Right atrium auricular region (tissue), 2 donors: ENCODE measurements around the gene NPSR1. TPM values are rescaled to one million over a fixed set of nuclear protein-coding genes. Genes with fewer than 3 reads are reported as not detected.
"Not testable (repeated sequence)": the region's sequence is repeated elsewhere in the genome, so short reads cannot be mapped to it uniquely, and the experiment has no call there.

Experiments used
- DNase-seq: peaks from one replicate; pipeline ENCODE4 v3.0.0-alpha.2; 2019; ENCODE audit warnings: low spot score
- H3K27ac ChIP-seq, 2 donors: fragments of 200-600 bp; sonication (generic); 1 replicate in 1 of 2; 2 replicates in 1 of 2; pipeline ENCODE4 v1.5.1; 2016 to 2019
- H3K27me3 ChIP-seq, 2 donors: fragments of 200-600 bp; sonication (generic); one replicate each; pipeline versions ENCODE4 v1.5.1 to v1.6.0; 2017 to 2019
- H3K36me3 ChIP-seq: fragments of 200-600 bp; sonication (generic); one replicate; pipeline ENCODE4 v1.5.1; 2016
- H3K4me1 ChIP-seq, 2 donors: fragments of 200-600 bp; sonication (generic); one replicate each; pipeline versions ENCODE4 v1.5.1 to v1.6.0; 2017 to 2019
- H3K4me3 ChIP-seq, 2 donors: fragments of 200-600 bp; sonication (generic); 1 replicate in 1 of 2; 2 replicates in 1 of 2; pipeline ENCODE4 v1.5.1; 2017 to 2019; ENCODE audit warnings: mild to moderate bottlenecking in 1 of 2, moderate library complexity in 1 of 2
- H3K9me3 ChIP-seq, 2 donors: fragments of 200-600 bp; sonication (generic); one replicate each; pipeline ENCODE4 v1.5.1; 2019
- CTCF ChIP-seq, 2 donors: fragments of 200-600 bp; sonication (generic); IDR thresholded peaks; one replicate each; pipeline ENCODE4 v1.5.1; 2019; ENCODE audit warnings: antibody characterized with exemption in 2 of 2
- total RNA-seq, 2 donors: library from RNA; depleted of rRNA; stranded (reverse); fragments of >200 nt; gene quantifications; one replicate each; pipeline ENCODE4 v1.1.0, GENCODE V29; 2016

Gene NPSR1
- total RNA-seq, 2 donors from 2014 or later = not detected

GRCh38 chr7:34849986-34850385 lies 192.0 kb downstream of the NPSR1 start:
- Histone ChIP-seq H3K4me3 (no peak overlapping the region), H3K27me3 (no peaks in the 10 kb centered on the region), H3K36me3 (no peaks in the 10 kb centered on the region), H3K27ac (no peak overlapping the region), H3K9me3 (no peaks in the 10 kb centered on the region), H3K4me1 (peaks cover 0 to 7% of the 10 kb centered on the region in 2 donors)
- no peak for DNase-seq
- no peak for TF ChIP-seq CTCF (IDR thresholded peaks at IDR 0.05)

GRCh38 chr7:34850681-34851080 lies 192.7 kb downstream of the NPSR1 start:
- H3K27ac ChIP-seq = no peak overlapping the region
- H3K4me3 ChIP-seq = no peak overlapping the region
- no peak for DNase-seq
- peaks cover 0 to 7% of the 10 kb centered on the region in 2 donors for H3K4me1 ChIP-seq
- no peaks in the 10 kb centered on the region for H3K36me3 ChIP-seq
- no peaks in the 10 kb centered on the region for H3K9me3 ChIP-seq
- no peak for TF ChIP-seq CTCF (IDR thresholded peaks at IDR 0.05)
- H3K27me3 ChIP-seq = no peaks in the 10 kb centered on the region

GRCh38 chr7:34851431-34851830 lies 193.4 kb downstream of the NPSR1 start:
- no peak overlapping the region for H3K27ac ChIP-seq
- no peak for TF ChIP-seq CTCF (IDR thresholded peaks at IDR 0.05)
- no peak for DNase-seq
- no peaks in the 10 kb centered on the region for H3K36me3 ChIP-seq
- no peaks in the 10 kb centered on the region for H3K27me3 ChIP-seq
- H3K4me3 ChIP-seq = no peak overlapping the region
- H3K9me3 ChIP-seq = no peaks in the 10 kb centered on the region
- H3K4me1 ChIP-seq = peaks cover 0 to 7% of the 10 kb centered on the region in 2 donors

DNA sequence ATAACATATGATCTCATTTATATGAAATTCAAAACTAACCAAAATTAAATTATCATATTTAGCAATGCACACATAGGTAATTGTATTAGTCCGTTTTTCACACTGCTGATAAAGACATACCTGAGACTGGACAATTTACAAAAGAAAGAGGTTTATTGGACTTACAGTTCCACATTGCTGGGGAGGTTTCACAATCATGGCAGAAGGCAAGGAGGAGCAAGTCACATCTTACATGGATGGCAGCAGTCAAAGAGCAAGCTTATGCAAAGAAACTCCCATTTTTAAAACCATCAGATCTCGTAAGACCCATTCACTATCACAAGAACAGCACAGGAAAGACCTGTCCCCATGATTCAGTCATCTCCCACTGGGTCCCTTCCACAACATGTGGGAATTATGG lies 200.4 kb downstream of the NPSR1 start:
- not testable (repeated sequence) for DNase-seq, H3K4me1 ChIP-seq, H3K27ac ChIP-seq, H3K9me3 ChIP-seq, H3K27me3 ChIP-seq, H3K4me3 ChIP-seq, H3K36me3 ChIP-seq

DNA sequence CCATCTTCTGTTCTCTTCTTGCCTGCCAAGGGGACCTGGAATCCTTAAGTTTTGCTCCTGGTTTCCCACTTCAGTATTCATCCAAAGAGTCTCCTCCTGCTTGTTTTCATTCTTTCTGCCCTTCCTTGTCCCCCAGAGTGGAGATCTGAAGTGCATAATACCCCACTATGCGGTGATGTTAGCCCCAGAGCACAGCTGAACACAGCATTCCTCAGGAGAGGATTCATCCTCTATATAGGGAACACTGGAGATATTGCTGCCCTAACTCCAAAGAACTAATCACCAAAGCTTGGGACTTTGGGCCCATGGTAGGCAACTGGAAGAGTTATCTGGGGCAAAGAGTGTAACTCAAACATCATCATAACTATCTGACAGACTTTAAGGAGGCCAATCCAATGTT lies 201.3 kb downstream of the NPSR1 start:
- not testable (repeated sequence) for H3K27ac ChIP-seq, H3K4me3 ChIP-seq, H3K4me1 ChIP-seq, H3K36me3 ChIP-seq, H3K9me3 ChIP-seq, H3K27me3 ChIP-seq, DNase-seq

DNA sequence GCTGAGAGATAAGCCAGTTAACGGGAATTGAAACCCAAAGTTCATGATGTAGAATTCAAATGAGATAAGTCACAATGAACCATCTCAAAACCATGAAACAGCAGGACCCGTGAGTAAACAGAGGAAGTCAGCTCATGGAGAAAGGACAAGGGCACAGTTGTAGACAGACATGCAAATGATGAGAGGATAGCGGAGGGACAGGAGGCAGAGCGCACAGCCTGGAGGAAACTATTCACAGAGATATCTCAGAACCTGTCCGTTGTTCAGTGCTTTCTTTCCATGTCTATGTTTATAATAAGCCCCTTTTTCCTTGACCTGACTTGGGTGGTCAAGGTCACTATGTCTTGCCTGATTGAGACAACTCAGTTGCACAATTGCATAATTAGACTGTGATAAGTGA lies 208.2 kb downstream of the NPSR1 start:
- H3K36me3 ChIP-seq = not testable (repeated sequence)

GRCh38 chr7:34867341-34867740 lies 209.3 kb downstream of the NPSR1 start:
- H3K36me3 ChIP-seq, DNase-seq, H3K9me3 ChIP-seq, H3K4me3 ChIP-seq, H3K27me3 ChIP-seq, H3K27ac ChIP-seq, H3K4me1 ChIP-seq: not testable (repeated sequence)

More for the DNA sequence above, 208.2 kb downstream of the NPSR1 start:
- H3K27me3 ChIP-seq, H3K4me3 ChIP-seq, H3K4me1 ChIP-seq, H3K9me3 ChIP-seq, DNase-seq, H3K27ac ChIP-seq: not testable (repeated sequence)

DNA sequence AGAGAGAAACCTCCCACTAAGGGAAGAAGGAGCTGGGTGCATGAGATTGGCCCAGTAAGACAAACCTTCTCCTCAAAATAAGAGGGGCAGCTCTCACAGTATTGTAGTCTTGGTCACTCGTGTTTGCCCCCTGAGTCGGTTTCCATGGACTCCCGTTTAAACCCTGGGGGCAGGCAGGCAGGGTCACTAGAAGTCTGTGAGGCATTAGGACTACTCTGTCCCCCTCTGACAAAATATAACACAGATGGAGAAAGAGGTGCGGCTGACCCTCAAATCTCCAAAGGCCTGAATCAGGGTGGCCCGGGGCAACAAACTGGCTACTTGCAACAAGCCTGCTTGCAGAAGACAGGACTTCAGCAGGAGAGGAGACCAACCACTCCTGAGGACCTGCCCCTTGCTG lies 210.6 kb downstream of the NPSR1 start:
- H3K27me3 ChIP-seq, H3K4me3 ChIP-seq, H3K27ac ChIP-seq, DNase-seq, H3K4me1 ChIP-seq, H3K9me3 ChIP-seq, H3K36me3 ChIP-seq: not testable (repeated sequence)

DNA sequence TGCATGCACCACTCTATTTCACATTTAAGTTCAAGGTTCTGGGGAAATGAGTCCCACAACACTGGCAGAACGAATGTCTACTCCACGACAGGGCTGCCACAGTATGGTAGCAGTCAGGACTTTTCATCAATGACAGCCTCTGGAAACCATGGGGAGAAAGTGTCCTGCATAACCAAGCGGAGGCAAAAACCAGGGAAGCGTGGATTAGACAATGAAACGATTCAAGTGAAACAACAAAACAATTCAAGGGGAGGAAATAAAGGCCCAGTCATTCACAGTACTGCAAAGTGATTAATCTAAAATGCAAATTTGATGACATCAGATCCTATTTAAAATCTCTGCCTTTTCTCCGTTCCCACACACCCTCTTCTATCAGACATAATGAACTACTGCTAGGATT lies 211.0 kb downstream of the NPSR1 start:
- Histone ChIP-seq H3K4me1 (no peaks in the 10 kb centered on the region), H3K27ac (no peak overlapping the region), H3K4me3 (no peak overlapping the region), H3K27me3 (no peaks in the 10 kb centered on the region), H3K9me3 (peaks cover 0 to 6% of the 10 kb centered on the region in 2 donors), H3K36me3 (no peaks in the 10 kb centered on the region)
- no peak for DNase-seq
- TF ChIP-seq CTCF (IDR thresholded peaks at IDR 0.05) = no peak

DNA sequence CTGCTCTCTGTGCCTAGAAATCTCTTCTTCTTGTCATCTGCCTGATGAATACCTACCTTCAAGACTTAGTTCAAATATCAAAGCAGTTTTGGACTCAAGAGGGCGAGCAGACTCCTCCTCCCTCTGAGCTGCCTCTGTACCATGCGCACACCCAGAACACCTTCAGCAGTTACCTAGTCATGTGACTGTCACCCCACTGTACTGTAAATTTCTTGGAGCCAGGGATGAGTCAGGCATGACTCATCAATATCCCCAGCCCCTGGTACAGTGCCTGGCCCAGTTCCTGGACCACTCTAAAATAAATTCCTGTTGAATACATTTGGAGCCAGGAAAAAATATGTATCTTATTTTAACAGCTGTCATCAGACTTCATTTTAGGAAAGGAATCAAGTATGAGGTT lies 212.0 kb downstream of the NPSR1 start:
- not testable (repeated sequence) for H3K27me3 ChIP-seq, H3K9me3 ChIP-seq, H3K27ac ChIP-seq, H3K4me1 ChIP-seq, DNase-seq, H3K4me3 ChIP-seq, H3K36me3 ChIP-seq

GRCh38 chr7:34874329-34874728 lies 216.3 kb downstream of the NPSR1 start:
- not testable (repeated sequence) for H3K4me1 ChIP-seq, DNase-seq, H3K9me3 ChIP-seq, H3K27ac ChIP-seq, H3K36me3 ChIP-seq, H3K4me3 ChIP-seq, H3K27me3 ChIP-seq
